ENCODE measurements around the gene MAP4K5. TPM values are rescaled to one million over a fixed set of nuclear protein-coding genes. Genes with fewer than 3 reads are reported as not detected.

MAP4K5 gene
- total RNA-seq, 1 experiment from 2014 or later: 42.7 TPM

GRCh38 chr14:50560931-50561285 is 28.5 kb upstream of the MAP4K5 start:
- Mint-ChIP-seq H3K4me3 (peak overlapping the region; percentile 80 to 88), H3K27me3 (ENCODE audit: low read depth) (peaks cover 52% of the 10 kb centered on the region), H3K9me3 (peaks cover 0 to 2% of the 10 kb centered on the region in 2 experiments; a peak in 1 of 5 replicates), H3K4me1 (peaks cover 11 to 16% of the 10 kb centered on the region in 2 experiments), H3K36me3 (ENCODE audit: insufficient read depth in 1 of 3, low read depth in 3 of 3) (no peaks in the 10 kb centered on the region), H3K27ac (0 out of 7 replicates have a peak overlapping the region, but pooled peaks of 1 of the 3 experiments have one; percentile 83)
- no peak overlapping the region for H3K56ac ChIP-seq (ENCODE audit: insufficient read length, low read depth, low read length)
- peak overlapping the region; percentile 95 for H3K4me2 ChIP-seq (ENCODE audit: insufficient read depth, insufficient read length, low read length)
- no peak overlapping the region for H2BK15ac ChIP-seq (ENCODE audit: low read depth, low read length)
- DNase-seq: peak; percentile 36
- no peaks in the 10 kb centered on the region for H3K9me3 ChIP-seq (ENCODE audit: control insufficient read depth, low read depth, low read length)
- H2BK12ac ChIP-seq (ENCODE audit: insufficient read length, low read depth, low read length): no peak overlapping the region
- H3K9ac ChIP-seq (ENCODE audit: extremely low read depth, insufficient read length, low read length): peak overlapping the region; percentile 81
- no peaks in the 10 kb centered on the region for H3K4me1 ChIP-seq (ENCODE audit: insufficient read depth, low read length)
- H2BK20ac ChIP-seq (ENCODE audit: low read depth, low read length, poor library complexity, severe bottlenecking): no peak overlapping the region
- no peak overlapping the region for H2AK5ac ChIP-seq (ENCODE audit: insufficient read length, low read length)
- TF ChIP-seq, protein P1, sequence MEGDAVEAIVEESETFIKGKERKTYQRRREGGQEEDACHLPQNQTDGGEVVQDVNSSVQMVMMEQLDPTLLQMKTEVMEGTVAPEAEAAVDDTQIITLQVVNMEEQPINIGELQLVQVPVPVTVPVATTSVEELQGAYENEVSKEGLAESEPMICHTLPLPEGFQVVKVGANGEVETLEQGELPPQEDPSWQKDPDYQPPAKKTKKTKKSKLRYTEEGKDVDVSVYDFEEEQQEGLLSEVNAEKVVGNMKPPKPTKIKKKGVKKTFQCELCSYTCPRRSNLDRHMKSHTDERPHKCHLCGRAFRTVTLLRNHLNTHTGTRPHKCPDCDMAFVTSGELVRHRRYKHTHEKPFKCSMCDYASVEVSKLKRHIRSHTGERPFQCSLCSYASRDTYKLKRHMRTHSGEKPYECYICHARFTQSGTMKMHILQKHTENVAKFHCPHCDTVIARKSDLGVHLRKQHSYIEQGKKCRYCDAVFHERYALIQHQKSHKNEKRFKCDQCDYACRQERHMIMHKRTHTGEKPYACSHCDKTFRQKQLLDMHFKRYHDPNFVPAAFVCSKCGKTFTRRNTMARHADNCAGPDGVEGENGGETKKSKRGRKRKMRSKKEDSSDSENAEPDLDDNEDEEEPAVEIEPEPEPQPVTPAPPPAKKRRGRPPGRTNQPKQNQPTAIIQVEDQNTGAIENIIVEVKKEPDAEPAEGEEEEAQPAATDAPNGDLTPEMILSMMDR (conservative IDR thresholded peaks at IDR 0.05): no peak
- peak overlapping the region; percentile 71 for H3K18ac ChIP-seq (ENCODE audit: insufficient read length, low read depth, low read length)
- peak overlapping the region; percentile 71 for H2AFZ ChIP-seq (ENCODE audit: low read length)
- no peaks in the 10 kb centered on the region for H3K79me1 ChIP-seq (ENCODE audit: insufficient read depth, low read depth, low read length, poor library complexity, severe bottlenecking)
- no peak overlapping the region for H2BK5ac ChIP-seq (ENCODE audit: insufficient read length, low read length)
- no peaks in the 10 kb centered on the region for H3K79me2 ChIP-seq (ENCODE audit: insufficient read depth, low read length)
- peak overlapping the region; percentile 84 for H3K14ac ChIP-seq (ENCODE audit: insufficient read depth, low read length)
- peaks cover 4% of the 10 kb centered on the region; the same call in 1 of the 2 replicates for H3K27me3 ChIP-seq (ENCODE audit: insufficient read depth, low read length)
- H3K27ac ChIP-seq (ENCODE audit: insufficient read length, low read depth, low read length): no peak overlapping the region
- H4K91ac ChIP-seq (ENCODE audit: insufficient read length, low read depth, low read length): no peak overlapping the region
- no peaks in the 10 kb centered on the region for H4K20me1 ChIP-seq (ENCODE audit: control insufficient read depth, insufficient read depth, insufficient read length)
- peak overlapping the region; percentile 95 for H4K8ac ChIP-seq (replicated peaks; ENCODE audit: insufficient read length, low read depth, low read length)
- H4K5ac ChIP-seq (ENCODE audit: insufficient read length, low read depth, low read length): peak overlapping the region; percentile 34
- H3T11ph ChIP-seq (ENCODE audit: low read length): no peak overlapping the region
- H3K23me2 ChIP-seq (ENCODE audit: insufficient read length, low read depth, low read length, poor library complexity, severe bottlenecking): peaks cover 12% of the 10 kb centered on the region
- no CpG with 5 or more reads among the region's 21 CpGs for WGBS (ENCODE audit: extremely low coverage, insufficient read length, low lambda C conversion rate)
- no peak overlapping the region for H2BK120ac ChIP-seq (ENCODE audit: low read depth, low read length, poor library complexity, severe bottlenecking)
- no peak overlapping the region for H3K23ac ChIP-seq (ENCODE audit: insufficient read length, low read depth, low read length)
- H3K4ac ChIP-seq (ENCODE audit: low read depth, low read length): no peak overlapping the region; the same call in 1 of the 2 replicates

All from H9 (cell line).